H1 (cell line): ENCODE results near the gene USP37. TPM values are rescaled to one million over a fixed set of nuclear protein-coding genes. Genes with fewer than 3 reads are reported as not detected.

Source experiments
- CTCF ChIA-PET: fragments of 300-600 bp; sonication (Branson Sonifier 250); formaldehyde crosslinking; loops from one replicate; lab custom pipeline; 2021; ENCODE audit not compliant: partially characterized antibody; lab: Charles Lee
- POLR2A ChIA-PET: fragments of 300-600 bp; sonication (Branson Sonifier 250); formaldehyde crosslinking; loops from one replicate; lab custom pipeline; 2021; ENCODE audit warnings: inconsistent platforms; ENCODE audit not compliant: partially characterized antibody; lab: Charles Lee
- DNase-seq, 2 experiments: peaks; one replicate each; pipeline versions ENCODE4 v3.0.0 to v3.0.0-alpha.2; 2010 to 2022; ENCODE audit warnings: low spot score in 2 of 2, low read depth in 1 of 2, mixed read lengths in 1 of 2
- FAIRE-seq: peaks from 2 replicates; lab custom pipeline; 2011; peaks lifted over from hg19 to GRCh38; lab: Jason Lieb, UNC
- H2AFZ ChIP-seq: 2 replicates; pipeline ENCODE4 v1.8.1; 2012; ENCODE audit warnings: low read length, inconsistent platforms
- H2AK5ac ChIP-seq: 2 replicates; pipeline ENCODE4 v1.6.1; 2013; ENCODE audit warnings: low read depth, low read length
- H2BK120ac ChIP-seq: replicated peaks from 2 replicates; pipeline ENCODE3; 2013; ENCODE audit warnings: low read depth, low read length, inconsistent platforms
- H2BK12ac ChIP-seq: 2 replicates; pipeline ENCODE4 v1.6.1; 2013; ENCODE audit warnings: low read depth, low read length
- H2BK15ac ChIP-seq: 2 replicates; pipeline ENCODE4 v1.6.1; 2013; ENCODE audit warnings: low read length
- H2BK20ac ChIP-seq: 2 replicates; pipeline ENCODE4 v1.6.1; 2013; ENCODE audit warnings: low read length
- H2BK5ac ChIP-seq: 2 replicates; pipeline ENCODE4 v1.6.1; 2013; ENCODE audit warnings: low read depth, low read length
- H3K14ac ChIP-seq: 2 replicates; pipeline ENCODE4 v1.6.1; 2013; ENCODE audit warnings: inconsistent platforms; ENCODE audit not compliant: insufficient read length
- H3K18ac ChIP-seq: 2 replicates; pipeline ENCODE4 v1.6.1; 2013; ENCODE audit warnings: low read length; ENCODE audit errors: extremely low read depth
- H3K23ac ChIP-seq: 2 replicates; pipeline ENCODE4 v1.6.1; 2013; ENCODE audit warnings: inconsistent platforms; ENCODE audit not compliant: insufficient read length
- H3K23me2 ChIP-seq: 2 replicates; pipeline ENCODE4 v1.6.1; 2013; ENCODE audit warnings: low read depth, low read length
- H3K27ac ChIP-seq: 2 replicates; pipeline ENCODE4 v1.6.1; 2011; ENCODE audit warnings: low read depth, low read length, inconsistent platforms
- H3K27me3 ChIP-seq, 4 experiments: replicated peaks in 1 of 4; 1 replicate in 1 of 4; 2 replicates in 3 of 4; pipeline versions ENCODE4 v1.6.1 to v1.8.1; 2011 to 2013; ENCODE audit warnings: low read length in 3 of 4, mild to moderate bottlenecking in 3 of 4, inconsistent platforms in 2 of 4, mixed read lengths in 2 of 4, moderate library complexity in 1 of 4; ENCODE audit not compliant: control insufficient read depth in 3 of 4, insufficient read depth in 3 of 4; ENCODE audit errors: extremely low read depth in 1 of 4
- H3K36me3 ChIP-seq, 4 experiments: 2 replicates each; pipeline versions ENCODE4 v1.6.1 to v1.8.1; 2011 to 2013; ENCODE audit warnings: mild to moderate bottlenecking in 4 of 4, low read length in 3 of 4, moderate library complexity in 2 of 4, control low read depth in 1 of 4, inconsistent platforms in 1 of 4; ENCODE audit not compliant: insufficient read depth in 4 of 4, control insufficient read depth in 2 of 4
- H3K4ac ChIP-seq: replicated peaks from 2 replicates; pipeline ENCODE3; 2013; ENCODE audit warnings: low read length, low read depth, mixed read lengths, inconsistent platforms; ENCODE audit not compliant: insufficient read length
- H3K4me1 ChIP-seq, 4 experiments: replicated peaks in 1 of 4; 1 replicate in 1 of 4; 2 replicates in 3 of 4; pipeline versions ENCODE4 v1.6.1 to v1.8.1; 2011 to 2013; ENCODE audit warnings: low read length in 3 of 4, inconsistent platforms in 2 of 4, mixed read lengths in 1 of 4; ENCODE audit not compliant: insufficient read depth in 4 of 4, control insufficient read depth in 3 of 4
- H3K4me2 ChIP-seq, 2 experiments: 2 replicates each; pipeline versions ENCODE4 v1.6.1 to v1.8.1; 2011 to 2013; ENCODE audit warnings: low read depth in 2 of 2, low read length in 2 of 2, control low read depth in 1 of 2, inconsistent platforms in 1 of 2, mild to moderate bottlenecking in 1 of 2; ENCODE audit not compliant: insufficient read depth in 1 of 2
- H3K4me3 ChIP-seq, 4 experiments: fragments of 200-600, 300-600 bp in 1 of 4; sonication (generic), shearing (Covaris generic), sonication (Bioruptor Twin) in 1 of 4; 2 replicates each; pipeline versions ENCODE4 v1.5.1 to v1.8.1; 2011 to 2016; ENCODE audit warnings: low read length in 4 of 4, low read depth in 3 of 4, control low read depth in 2 of 4, inconsistent platforms in 2 of 4, mild to moderate bottlenecking in 2 of 4, mixed read lengths in 1 of 4, moderate library complexity in 1 of 4; ENCODE audit not compliant: insufficient read depth in 2 of 4; ENCODE audit errors: extremely low read depth in 1 of 4
- H3K56ac ChIP-seq: replicated peaks from 2 replicates; pipeline ENCODE3; 2013; ENCODE audit warnings: low read depth, mild to moderate bottlenecking, mixed read lengths, low read length, inconsistent platforms; ENCODE audit not compliant: insufficient read length
- H3K79me1 ChIP-seq: 2 replicates; pipeline ENCODE4 v1.6.1; 2013; ENCODE audit warnings: low read depth, low read length, control low read depth
- H3K79me2 ChIP-seq, 2 experiments: 2 replicates each; pipeline versions ENCODE4 v1.6.1 to v1.8.1; 2012 to 2013; ENCODE audit warnings: low read length in 2 of 2, mild to moderate bottlenecking in 2 of 2, inconsistent platforms in 1 of 2; ENCODE audit not compliant: insufficient read depth in 2 of 2, control insufficient read depth in 1 of 2
- H3K9ac ChIP-seq, 4 experiments: replicated peaks in 1 of 4; 1 replicate in 1 of 4; 2 replicates in 3 of 4; pipeline versions ENCODE4 v1.6.1 to v1.8.1; 2011 to 2013; ENCODE audit warnings: low read depth in 3 of 4, low read length in 3 of 4, control low read depth in 2 of 4, mild to moderate bottlenecking in 2 of 4, moderate library complexity in 2 of 4, inconsistent platforms in 1 of 4; ENCODE audit errors: extremely low read depth in 1 of 4
- H3K9me3 ChIP-seq, 2 experiments: 2 replicates each; pipeline versions ENCODE4 v1.6.1 to v1.8.1; 2012 to 2013; ENCODE audit warnings: mild to moderate bottlenecking in 2 of 2, moderate library complexity in 2 of 2, control low read depth in 1 of 2, inconsistent platforms in 1 of 2, low read depth in 1 of 2, low read length in 1 of 2, mixed read lengths in 1 of 2; ENCODE audit not compliant: insufficient read depth in 2 of 2
- H4K20me1 ChIP-seq, 2 experiments: replicated peaks in 1 of 2; 2 replicates each; pipeline versions ENCODE3 to v1.8.1; 2011 to 2013; ENCODE audit warnings: inconsistent platforms in 2 of 2, low read length in 2 of 2, mild to moderate bottlenecking in 1 of 2; ENCODE audit not compliant: insufficient read depth in 2 of 2, control insufficient read depth in 1 of 2
- H4K5ac ChIP-seq: 2 replicates; pipeline ENCODE4 v1.6.1; 2013; ENCODE audit warnings: low read length, low read depth, mixed read lengths, inconsistent platforms; ENCODE audit not compliant: insufficient read length
- H4K8ac ChIP-seq: 2 replicates; pipeline ENCODE4 v1.8.0; 2013; ENCODE audit warnings: mild to moderate bottlenecking, moderate library complexity, low read length, inconsistent platforms; ENCODE audit not compliant: insufficient read depth; ENCODE audit errors: extremely low read depth
- H4K91ac ChIP-seq: replicated peaks from 2 replicates; pipeline ENCODE3; 2013; ENCODE audit warnings: low read length, mixed read lengths, inconsistent platforms; ENCODE audit not compliant: insufficient read length
- BACH1 ChIP-seq: IDR thresholded peaks from 2 replicates; pipeline ENCODE4 v1.6.1; 2012; ENCODE audit warnings: low read length, improper control_type of control experiment
- BRCA1 ChIP-seq: IDR thresholded peaks from 2 replicates; pipeline ENCODE4 v1.6.1; 2012; ENCODE audit warnings: low read depth, low read length, improper control_type of control experiment
- CREB1 ChIP-seq: IDR thresholded peaks from 2 replicates; pipeline ENCODE4 v1.6.1; 2012; ENCODE audit warnings: inconsistent platforms
- NANOG ChIP-seq: IDR thresholded peaks from 2 replicates; pipeline ENCODE4 v1.6.1; 2011; ENCODE audit warnings: low read length, low read depth, mild to moderate bottlenecking, inconsistent platforms; ENCODE audit not compliant: insufficient read depth, poor library complexity, severe bottlenecking
- RXRA ChIP-seq: IDR thresholded peaks from 2 replicates; pipeline ENCODE4 v1.6.1; 2011; ENCODE audit warnings: low read depth, mild to moderate bottlenecking, low read length, moderate library complexity; ENCODE audit not compliant: insufficient read depth
- SP2 ChIP-seq: IDR thresholded peaks from 2 replicates; pipeline ENCODE4 v1.6.1; 2012; ENCODE audit warnings: mild to moderate bottlenecking, low read length, inconsistent platforms
- SP4 ChIP-seq: IDR thresholded peaks from 2 replicates; pipeline ENCODE4 v1.6.1; 2012; ENCODE audit warnings: low read length, inconsistent platforms
- WGBS, 2 experiments: shearing (Covaris generic) in 1 of 2; methylation state at CpG; one replicate each; pipeline versions ENCODE4 v1.1.6 to v1.1.7; 2013 to 2015; ENCODE audit warnings: low lambda C conversion rate in 2 of 2, mixed read lengths in 2 of 2, inconsistent platforms in 1 of 2, low coverage in 1 of 2, missing lambda C conversion rate in 1 of 2; ENCODE audit not compliant: insufficient replicate concordance in 2 of 2, insufficient coverage in 1 of 2, insufficient read length in 1 of 2; ENCODE audit errors: extremely low coverage in 1 of 2, missing lambda C conversion rate in 1 of 2; 5-methylcytosine and 5-hydroxymethylcytosine counted together
- polyA plus RNA-seq, 7 experiments: library from polyadenylated mRNA; depleted of rRNA in 3 of 7; stranded (reverse) in 5 of 7; unstranded in 2 of 7; fragments of >200 nt in 5 of 7; fragments of 200-250 nt in 2 of 7; gene quantifications; 1 replicate in 5 of 7; 2 replicates in 1 of 7; 4 replicates in 1 of 7; pipeline versions ENCODE4 v1.2.1 to v1.2.3, GENCODE V29; 2011 to 2013; ENCODE audit warnings: missing spikeins in 2 of 7, mixed read lengths in 2 of 7
- total RNA-seq: library from RNA; stranded (reverse); fragmentation: NEBNext Ultra II Directional; extraction: Animal tissue kit (Norgen Biotek cat#: 25700); gene quantifications from 2 replicates; pipeline ENCODE4 v1.2.1, GENCODE V29; 2021

USP37 gene
- total and polyA plus RNA-seq, 2 of the 8 experiments (the other 6 are each of a cell fraction or from before 2014, with no cell fraction given): 3.8 to 29.1 TPM

DNA sequence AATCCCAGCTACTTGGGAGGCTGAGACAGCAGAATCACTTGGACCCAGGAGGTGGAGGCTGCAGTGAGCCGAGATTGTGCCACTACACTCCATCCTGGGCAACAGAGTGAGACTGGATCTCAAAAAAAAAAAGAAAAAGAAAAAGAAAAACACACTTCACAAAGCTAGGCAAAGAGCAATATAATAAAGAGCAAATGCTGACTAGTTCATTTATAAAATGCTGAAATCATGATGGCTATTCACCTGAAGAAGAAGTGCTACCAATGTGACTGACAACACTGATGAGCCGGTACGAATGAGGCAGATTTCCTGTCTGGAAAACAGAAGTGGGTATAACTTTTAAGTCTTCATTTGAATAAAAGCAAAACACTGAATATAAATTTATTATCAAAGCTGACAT lies 111.3 kb downstream of the USP37 start:
- H2AK5ac ChIP-seq: no peak overlapping the region
- no peaks in the 10 kb centered on the region for H3K9me3 ChIP-seq
- no peak overlapping the region for H3K56ac ChIP-seq
- H3K36me3 ChIP-seq: peaks cover 8 to 52% (median 33%) of the 10 kb centered on the region in 4 experiments
- no peaks in the 10 kb centered on the region for H3K4me1 ChIP-seq
- no peak overlapping the region for H3K4me3 ChIP-seq
- no peak overlapping the region for H3K23ac ChIP-seq
- CTCF ChIA-PET: interaction anchor here (0.6 to 1.3 kb wide), 4 partner anchors 9 to 13 kb away, joined by 3 to 4 read pairs (median 4); no protein-coding TSS in a partner anchor
- POLR2A ChIA-PET: no interaction called here
- H3K4me2 ChIP-seq: no peak overlapping the region
- H3K23me2 ChIP-seq: no peaks in the 10 kb centered on the region
- no peak overlapping the region for H3K4ac ChIP-seq
- H3K18ac ChIP-seq: no peak overlapping the region
- H2BK12ac ChIP-seq: no peak overlapping the region
- 82% methylated on average over 3 of the region's 3 CpGs; no CpG with 5 or more reads in 1 of the 2 experiments for WGBS, 2 experiments
- no peak overlapping the region for H2BK15ac ChIP-seq
- no peak for DNase-seq
- no peak overlapping the region for H2BK5ac ChIP-seq
- H4K91ac ChIP-seq: no peak overlapping the region
- no peak overlapping the region for H2BK20ac ChIP-seq
- no peak overlapping the region for H3K14ac ChIP-seq
- no peak overlapping the region for H4K5ac ChIP-seq
- FAIRE-seq: no peak
- H3K27ac ChIP-seq: no peak overlapping the region
- H3K9ac ChIP-seq: no peak overlapping the region
- no peaks in the 10 kb centered on the region for H3K27me3 ChIP-seq
- H4K8ac ChIP-seq: no peak overlapping the region
- H4K20me1 ChIP-seq: no peaks in the 10 kb centered on the region
- no peak overlapping the region for H2AFZ ChIP-seq
- no peaks in the 10 kb centered on the region for H3K79me2 ChIP-seq
- no peaks in the 10 kb centered on the region for H3K79me1 ChIP-seq
- H2BK120ac ChIP-seq: no peak overlapping the region
- no peak for TF ChIP-seq BACH1
- no peak for TF ChIP-seq SP4
- no peak for TF ChIP-seq RXRA
- no peak for TF ChIP-seq CREB1
- TF ChIP-seq BRCA1: no peak
- no peak for TF ChIP-seq SP2
- no peak for TF ChIP-seq NANOG
